Common myeloid progenitor, CD34-positive (primary cell): ENCODE data around the gene ASTN2.

Experiments
- CTCF ChIA-PET: fragments of 350-600 bp; sonication (Branson Sonifier 250); formaldehyde crosslinking; loops from one replicate; lab custom pipeline; 2021; ENCODE audit warnings: antibody characterized with exemption; lab: Charles Lee
- POLR2A ChIA-PET: fragments of 350-600 bp; sonication (Branson Sonifier 250); formaldehyde crosslinking; loops from one replicate; lab custom pipeline; 2021; ENCODE audit warnings: antibody characterized with exemption; lab: Charles Lee
- DNase-seq, 3 donors: peaks; one replicate each; pipeline versions ENCODE4 v3.0.0 to v3.0.0-alpha.2; 2013
- H3K27ac ChIP-seq, 2 experiments: 1 replicate in 1 of 2; 2 replicates in 1 of 2; pipeline ENCODE4 v1.7.0; 2013; ENCODE audit warnings: inconsistent platforms in 2 of 2, low read length in 2 of 2, mild to moderate bottlenecking in 2 of 2, low read depth in 1 of 2, moderate library complexity in 1 of 2; ENCODE audit not compliant: severe bottlenecking in 2 of 2, insufficient read depth in 1 of 2, poor library complexity in 1 of 2
- H3K27me3 ChIP-seq, 5 experiments: replicated peaks in 2 of 5; 1 replicate in 3 of 5; 2 replicates in 2 of 5; pipeline versions ENCODE4 v1.6.1 to v1.7.0; 2013; ENCODE audit warnings: low read length in 4 of 5, mild to moderate bottlenecking in 2 of 5, moderate library complexity in 2 of 5, inconsistent platforms in 1 of 5; ENCODE audit not compliant: insufficient read depth in 5 of 5, control insufficient read depth in 4 of 5
- H3K36me3 ChIP-seq, 4 experiments: 1 replicate in 2 of 4; 2 replicates in 2 of 4; pipeline versions ENCODE4 v1.6.1 to v1.7.0; 2013; ENCODE audit warnings: low read length in 3 of 4, control low read depth in 1 of 4, mild to moderate bottlenecking in 1 of 4; ENCODE audit not compliant: control insufficient read depth in 4 of 4, insufficient read depth in 4 of 4
- H3K4me1 ChIP-seq, 4 experiments: 1 replicate in 3 of 4; 2 replicates in 1 of 4; pipeline versions ENCODE4 v1.6.1 to v1.7.1; 2013; ENCODE audit warnings: low read length in 3 of 4, mild to moderate bottlenecking in 3 of 4, control low read depth in 1 of 4, inconsistent platforms in 1 of 4, moderate library complexity in 1 of 4; ENCODE audit not compliant: control insufficient read depth in 4 of 4, insufficient read depth in 4 of 4; ENCODE audit errors: control extremely low read depth in 1 of 4
- H3K4me3 ChIP-seq, 7 experiments: 1 replicate in 4 of 7; 2 replicates in 3 of 7; pipeline versions ENCODE4 v1.5.1 to v1.7.0; 2013; ENCODE audit warnings: mild to moderate bottlenecking in 7 of 7, low read length in 6 of 7, moderate library complexity in 6 of 7, inconsistent platforms in 2 of 7, low read depth in 2 of 7, control low read depth in 1 of 7; ENCODE audit not compliant: insufficient read depth in 4 of 7, control insufficient read depth in 1 of 7; ENCODE audit errors: extremely low read depth in 1 of 7
- H3K9me3 ChIP-seq, 5 experiments: 1 replicate in 4 of 5; 2 replicates in 1 of 5; pipeline versions ENCODE4 v1.6.1 to v1.7.1; 2013; ENCODE audit warnings: low read length in 4 of 5, mild to moderate bottlenecking in 2 of 5, inconsistent platforms in 1 of 5, low read depth in 1 of 5, moderate library complexity in 1 of 5; ENCODE audit not compliant: control insufficient read depth in 4 of 5, insufficient read depth in 2 of 5; ENCODE audit errors: control extremely low read depth in 1 of 5
- WGBS: methylation state at CpG from one replicate; pipeline ENCODE4 v1.1.5; 2013; ENCODE audit not compliant: insufficient coverage; 5-methylcytosine and 5-hydroxymethylcytosine counted together

Gene ASTN2

GRCh38 chr9:117325831-117326230, 89.0 kb downstream of the ASTN2 start:
- no peaks in the 10 kb centered on the region for H3K36me3 ChIP-seq
- no peaks in the 10 kb centered on the region for H3K9me3 ChIP-seq
- no peak overlapping the region for H3K27ac ChIP-seq
- CTCF ChIA-PET, result no interaction called here
- POLR2A ChIA-PET, result no interaction called here
- H3K27me3 ChIP-seq, result no peaks in the 10 kb centered on the region
- 43% methylated on average over 2 of the region's 2 CpGs for WGBS
- H3K4me3 ChIP-seq, result no peak overlapping the region
- H3K4me1 ChIP-seq, result no peaks in the 10 kb centered on the region
- no peak for DNase-seq

- 38% methylated on average over 2 of the region's 3 CpGs for WGBS
- H3K27ac ChIP-seq, result no peak overlapping the region
- H3K27me3 ChIP-seq, result no peaks in the 10 kb centered on the region
- CTCF ChIA-PET, result no interaction called here
- H3K4me1 ChIP-seq, result no peaks in the 10 kb centered on the region
- H3K36me3 ChIP-seq, result no peaks in the 10 kb centered on the region
- H3K9me3 ChIP-seq, result no peaks in the 10 kb centered on the region
- POLR2A ChIA-PET, result no interaction called here
- H3K4me3 ChIP-seq, result no peak overlapping the region
- DNase-seq, result no peak
Measured at GRCh38 chr9:117325110-117325731, 89.6 kb downstream of the ASTN2 start.

- Histone ChIP-seq H3K9me3 (no peaks in the 10 kb centered on the region), H3K27me3 (no peaks in the 10 kb centered on the region), H3K4me3 (no peak overlapping the region), H3K4me1 (no peaks in the 10 kb centered on the region), H3K36me3 (no peaks in the 10 kb centered on the region), H3K27ac (no peak overlapping the region)
- CTCF ChIA-PET, result no interaction called here
- no peak for DNase-seq
- POLR2A ChIA-PET, result no interaction called here
- 50% methylated on average over 2 of the region's 3 CpGs for WGBS
Measured at GRCh38 chr9:117323390-117323789, 91.5 kb downstream of the ASTN2 start.

GRCh38 chr9:117317192-117317591, 97.7 kb downstream of the ASTN2 start:
- H3K27ac ChIP-seq, result no peak overlapping the region
- no peaks in the 10 kb centered on the region for H3K9me3 ChIP-seq
- 10% methylated on average over 1 of the region's 2 CpGs for WGBS
- DNase-seq, result peak in 1 of 3 donors; percentile 1
- no peaks in the 10 kb centered on the region for H3K4me1 ChIP-seq
- peaks cover 0 to 3% (median 0%) of the 10 kb centered on the region in 5 experiments for H3K27me3 ChIP-seq
- CTCF ChIA-PET, result no interaction called here
- H3K4me3 ChIP-seq, result no peak overlapping the region
- POLR2A ChIA-PET, result no interaction called here
- no peaks in the 10 kb centered on the region for H3K36me3 ChIP-seq

GRCh38 chr9:117315236-117315635, 99.6 kb downstream of the ASTN2 start:
- no peak overlapping the region for H3K4me3 ChIP-seq
- ChIA-PET POLR2A (no interaction called here), CTCF (no interaction called here)
- peaks cover 0 to 3% (median 0%) of the 10 kb centered on the region in 5 experiments for H3K27me3 ChIP-seq
- no peaks in the 10 kb centered on the region for H3K36me3 ChIP-seq
- no peak overlapping the region for H3K27ac ChIP-seq
- DNase-seq, result no peak
- no peaks in the 10 kb centered on the region for H3K9me3 ChIP-seq
- WGBS, result 90% methylated on average over 3 of the region's 3 CpGs
- no peaks in the 10 kb centered on the region for H3K4me1 ChIP-seq

- WGBS, result no CpG with 5 or more reads among the region's 2 CpGs
- Histone ChIP-seq H3K4me1 (no peaks in the 10 kb centered on the region), H3K36me3 (no peaks in the 10 kb centered on the region), H3K27ac (no peak overlapping the region), H3K4me3 (no peak overlapping the region), H3K27me3 (peaks cover 0 to 3% (median 0%) of the 10 kb centered on the region in 5 experiments), H3K9me3 (no peaks in the 10 kb centered on the region)
- CTCF ChIA-PET, result interaction anchor here (0.6 to 1.0 kb wide), 2 partner anchors 32 to 82 kb away, joined by 3 read pairs; no protein-coding TSS in a partner anchor
- no peak for DNase-seq
- POLR2A ChIA-PET, result no interaction called here
Measured at GRCh38 chr9:117313989-117314388, 100.9 kb downstream of the ASTN2 start.

- CTCF ChIA-PET, result no interaction called here
- no peaks in the 10 kb centered on the region for H3K9me3 ChIP-seq
- no peaks in the 10 kb centered on the region for H3K4me1 ChIP-seq
- no peaks in the 10 kb centered on the region for H3K36me3 ChIP-seq
- WGBS, result 4% methylated on average over 2 of the region's 3 CpGs
- POLR2A ChIA-PET, result no interaction called here
- peaks cover 0 to 4% (median 2%) of the 10 kb centered on the region in 5 experiments for H3K27me3 ChIP-seq
- DNase-seq, result peak in 2 of 3 donors; percentile 1 to 12
- no peak overlapping the region for H3K27ac ChIP-seq
- H3K4me3 ChIP-seq, result no peak overlapping the region
Measured at GRCh38 chr9:117307701-117308100, 107.2 kb downstream of the ASTN2 start.
